HEK293T (cell line): ENCODE data around the gene SETBP1.

ENCODE experiments used
- CTBP1 ChIP-seq: fragments of 450-650 bp; IDR thresholded peaks from 2 replicates; pipeline ENCODE4 v1.6.1; 2016; ENCODE audit warnings: borderline replicate concordance
- FOXM1 ChIP-seq: fragments of 450-650 bp; IDR thresholded peaks from 2 replicates; pipeline ENCODE4 v1.6.1; 2017; ENCODE audit warnings: mild to moderate bottlenecking, borderline replicate concordance
- NFRKB ChIP-seq: fragments of 450-650 bp; IDR thresholded peaks from 2 replicates; pipeline ENCODE4 v1.6.1; 2016; ENCODE audit warnings: mild to moderate bottlenecking, moderate library complexity
- SP1 ChIP-seq: fragments of 450-650 bp; IDR thresholded peaks from 2 replicates; pipeline ENCODE4 v1.6.1; 2017
- ZNF384 ChIP-seq: fragments of 450-650 bp; IDR thresholded peaks from 2 replicates; pipeline ENCODE4 v1.6.1; 2016

DNA sequence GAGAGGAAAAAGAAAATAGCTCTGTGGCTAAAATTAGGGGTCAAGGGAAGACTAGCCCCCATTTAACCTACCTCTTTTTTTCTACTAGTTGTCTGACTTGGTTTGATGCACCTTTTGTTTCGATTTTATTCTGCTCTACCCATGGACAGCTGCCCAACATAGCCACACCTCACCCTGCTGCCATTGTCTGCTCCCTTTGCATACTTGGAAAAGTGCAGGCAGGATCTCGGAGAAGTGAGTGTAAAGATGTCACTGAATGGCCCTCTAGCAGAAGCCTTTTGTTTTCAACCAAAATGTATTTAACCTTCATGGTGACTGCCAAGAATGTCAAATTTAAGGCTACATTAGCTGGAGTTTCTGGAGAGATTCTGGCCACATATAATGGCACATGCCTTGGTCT, 62.9 kb downstream of the SETBP1 start:
- TF ChIP-seq CTBP1 (no peak), ZNF384 (no peak), FOXM1 (no peak), SP1 (no peak), NFRKB (no peak)
